Progenitor cell of endocrine pancreas (in vitro differentiated cells): ENCODE data around the gene CYFIP1. TPM values are rescaled to one million over a fixed set of nuclear protein-coding genes. Genes with fewer than 3 reads are reported as not detected.

Experiments
- DNase-seq: peaks from one replicate; pipeline ENCODE4 v3.0.0; 2021; ENCODE audit warnings: low spot score; ENCODE audit not compliant: unreplicated experiment
- H3K27ac Mint-ChIP-seq: 2 replicates; pipeline ENCODE4 v1.8.0; 2021; ENCODE audit warnings: mild to moderate bottlenecking, moderate library complexity, mixed read lengths
- H3K27me3 Mint-ChIP-seq: 2 replicates; pipeline ENCODE4 v1.8.0; 2021; ENCODE audit warnings: mixed read lengths
- H3K36me3 Mint-ChIP-seq: 2 replicates; pipeline ENCODE4 v1.8.0; 2022; ENCODE audit warnings: mixed read lengths; ENCODE audit not compliant: insufficient read depth
- H3K4me1 Mint-ChIP-seq: 2 replicates; pipeline ENCODE4 v1.8.0; 2021; ENCODE audit warnings: low read depth, mixed read lengths
- H3K4me3 Mint-ChIP-seq: 2 replicates; pipeline ENCODE4 v1.8.0; 2021; ENCODE audit warnings: low read depth, mild to moderate bottlenecking, moderate library complexity, mixed read lengths
- H3K9me3 Mint-ChIP-seq: 2 replicates; pipeline ENCODE4 v1.8.0; 2021; ENCODE audit warnings: low read depth, mixed read lengths
- CTCF ChIP-seq: fragments of 200-600 bp; sonication (generic); IDR thresholded peaks from one replicate; pipeline ENCODE4 v1.5.0; 2021; ENCODE audit warnings: antibody characterized with exemption, mild to moderate bottlenecking; ENCODE audit not compliant: unreplicated experiment
- total RNA-seq: library from RNA; stranded (reverse); gene quantifications from 2 replicates; pipeline ENCODE4 v1.2.1, GENCODE V29; 2021

The CYFIP1 gene
- total RNA-seq, 1 donor from 2014 or later, result 175 TPM

GRCh38 chr15:22855791-22856190 lies 124.4 kb downstream of the CYFIP1 start:
- no peak for TF ChIP-seq CTCF
- no peaks in the 10 kb centered on the region for H3K9me3 Mint-ChIP-seq
- H3K36me3 Mint-ChIP-seq, result peaks cover 30% of the 10 kb centered on the region
- no peak overlapping the region for H3K4me3 Mint-ChIP-seq
- no peaks in the 10 kb centered on the region for H3K4me1 Mint-ChIP-seq
- no peaks in the 10 kb centered on the region for H3K27me3 Mint-ChIP-seq
- H3K27ac Mint-ChIP-seq, result peak overlapping the region; percentile 15
- no peak for DNase-seq

- H3K4me1 Mint-ChIP-seq, result no peaks in the 10 kb centered on the region
- H3K36me3 Mint-ChIP-seq, result peaks cover 22% of the 10 kb centered on the region
- no peaks in the 10 kb centered on the region for H3K9me3 Mint-ChIP-seq
- H3K27me3 Mint-ChIP-seq, result no peaks in the 10 kb centered on the region
- no peak for DNase-seq
- H3K27ac Mint-ChIP-seq, result no peak overlapping the region
- TF ChIP-seq CTCF, result no peak
- no peak overlapping the region for H3K4me3 Mint-ChIP-seq
These were observed 128.7 kb downstream of the CYFIP1 start for GRCh38 chr15:22851513-22851912.

- no peaks in the 10 kb centered on the region for H3K9me3 Mint-ChIP-seq
- no peak overlapping the region for H3K27ac Mint-ChIP-seq
These were observed 130.1 kb downstream of the CYFIP1 start for GRCh38 chr15:22850055-22850454.

GRCh38 chr15:22846073-22846472 lies 134.1 kb downstream of the CYFIP1 start:
- Mint-ChIP-seq H3K4me1 (peaks cover 6% of the 10 kb centered on the region), H3K9me3 (no peaks in the 10 kb centered on the region), H3K27ac (no peak overlapping the region), H3K27me3 (no peaks in the 10 kb centered on the region), H3K4me3 (no peak overlapping the region), H3K36me3 (peaks cover 4% of the 10 kb centered on the region)
- DNase-seq, result no peak
- TF ChIP-seq CTCF, result no peak

More at GRCh38 chr15:22850055-22850454, 130.1 kb downstream of the CYFIP1 start:
- H3K4me3 Mint-ChIP-seq, result no peak overlapping the region
- DNase-seq, result no peak
- TF ChIP-seq CTCF, result no peak
- peaks cover 14% of the 10 kb centered on the region for H3K36me3 Mint-ChIP-seq
- H3K4me1 Mint-ChIP-seq, result peaks cover 4% of the 10 kb centered on the region
- H3K27me3 Mint-ChIP-seq, result no peaks in the 10 kb centered on the region

- H3K9me3 Mint-ChIP-seq, result no peaks in the 10 kb centered on the region
- peaks cover 4% of the 10 kb centered on the region for H3K36me3 Mint-ChIP-seq
- H3K4me3 Mint-ChIP-seq, result no peak overlapping the region
- H3K27me3 Mint-ChIP-seq, result no peaks in the 10 kb centered on the region
- peaks cover 10% of the 10 kb centered on the region for H3K4me1 Mint-ChIP-seq
- no peak for TF ChIP-seq CTCF
- DNase-seq, result no peak
- peak overlapping the region; percentile 82 for H3K27ac Mint-ChIP-seq
These were observed 134.8 kb downstream of the CYFIP1 start for GRCh38 chr15:22845289-22845900.
